Activated CD4-positive, alpha-beta T cell treated with anti-CD3 and anti-CD28 coated beads for 36 hours (primary cell): ENCODE measurements around the gene POTEE. TPM values are rescaled to one million over a fixed set of nuclear protein-coding genes. Genes with fewer than 3 reads are reported as not detected.
"Not testable (repeated sequence)": the region's sequence is repeated elsewhere in the genome, so short reads cannot be mapped to it uniquely, and the experiment has no call there.

Experiments used
- ATAC-seq: fragments of 200-7000 bp; cut with Tn5 transposase; one replicate; pipeline ENCODE4 v1.10.0; 2021; ENCODE audit warnings: mild to moderate bottlenecking, moderate library complexity
- CTCF ChIA-PET: fragments of 350-600 bp; sonication (Branson Sonifier 250); formaldehyde crosslinking; loops from one replicate; lab custom pipeline; 2021; ENCODE audit warnings: antibody characterized with exemption; lab: Charles Lee
- POLR2A ChIA-PET: fragments of 350-600 bp; sonication (Branson Sonifier 250); formaldehyde crosslinking; loops from one replicate; lab custom pipeline; 2021; ENCODE audit warnings: antibody characterized with exemption, inconsistent platforms; lab: Charles Lee
- DNase-seq: peaks from one replicate; pipeline ENCODE4 v3.0.0-alpha.2; 2020
- H3K27ac Mint-ChIP-seq: one replicate; pipeline ENCODE4 v1.8.0; 2021; ENCODE audit warnings: mixed read lengths
- H3K27me3 Mint-ChIP-seq: one replicate; pipeline ENCODE4 v1.8.0; 2021; ENCODE audit warnings: mixed read lengths
- H3K36me3 Mint-ChIP-seq: one replicate; pipeline ENCODE4 v1.8.0; 2021; ENCODE audit warnings: low read depth, mixed read lengths
- H3K4me1 Mint-ChIP-seq: one replicate; pipeline ENCODE4 v1.8.0; 2021; ENCODE audit warnings: mixed read lengths
- H3K4me3 Mint-ChIP-seq: one replicate; pipeline ENCODE4 v1.8.0; 2021; ENCODE audit warnings: mild to moderate bottlenecking, moderate library complexity, mixed read lengths
- H3K9me3 Mint-ChIP-seq: one replicate; pipeline ENCODE4 v1.8.0; 2021; ENCODE audit warnings: low read depth, mixed read lengths
- intact Hi-C, 2 experiments: fragments of 100-400 bp; cut with DNase I in 1 of 2; cut with micrococcal nuclease in 1 of 2; formaldehyde crosslinking; loops; one replicate each; pipeline versions ENCODE4 v1.14.2 to v1.15.1; 2022 to 2024; cut with DNase I, micrococcal nuclease
- total RNA-seq, 2 experiments: library from RNA; stranded (reverse); gene quantifications; one replicate each; pipeline ENCODE4 v1.2.3, GENCODE V29; 2021

POTEE gene
- total RNA-seq, 2 experiments from 2014 or later: 0.50 to 0.76 TPM

DNA sequence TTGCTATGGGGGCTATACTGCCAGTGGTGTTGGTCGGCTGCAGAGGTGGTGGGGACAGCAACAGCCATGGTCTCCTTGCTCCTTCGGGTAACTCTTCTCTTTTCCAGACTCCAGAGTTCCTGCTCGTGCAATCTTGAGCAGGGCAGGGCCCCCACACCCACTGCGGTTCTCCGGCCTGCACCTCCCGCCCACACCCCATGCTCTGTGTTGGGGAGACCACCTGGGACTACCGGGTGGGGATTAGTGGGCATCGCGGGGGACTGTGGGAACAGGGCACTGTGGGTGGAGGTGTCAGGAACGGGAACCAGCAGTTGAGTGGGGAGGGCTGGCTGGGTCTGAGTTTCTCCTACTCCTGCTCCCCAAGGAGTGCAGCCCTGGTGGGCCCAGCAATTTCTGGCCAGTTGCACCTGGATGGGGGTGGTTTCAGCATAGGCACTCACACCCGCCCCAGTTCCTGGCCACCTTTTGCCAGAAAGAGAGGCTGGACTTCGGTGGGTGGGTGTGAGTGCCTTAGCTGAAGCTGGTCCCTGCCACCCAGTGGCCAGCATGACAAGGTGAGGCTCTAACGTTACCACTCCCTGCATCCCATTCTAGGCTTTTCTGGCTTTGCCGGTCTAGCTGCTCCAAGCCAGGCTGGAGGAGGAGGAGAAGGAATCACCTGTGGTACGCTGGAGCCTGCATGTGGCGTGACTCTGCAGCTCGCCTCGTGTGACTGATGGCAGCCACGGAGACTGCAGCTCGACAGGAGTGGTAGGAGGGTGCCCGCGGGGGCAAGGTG is 1.3 kb downstream of the POTEE start:
- CTCF ChIA-PET, H3K36me3 Mint-ChIP-seq, H3K9me3 Mint-ChIP-seq, POLR2A ChIA-PET, ATAC-seq, H3K4me3 Mint-ChIP-seq, H3K4me1 Mint-ChIP-seq, DNase-seq, H3K27me3 Mint-ChIP-seq, intact Hi-C loops, H3K27ac Mint-ChIP-seq: not testable (repeated sequence)

DNA sequence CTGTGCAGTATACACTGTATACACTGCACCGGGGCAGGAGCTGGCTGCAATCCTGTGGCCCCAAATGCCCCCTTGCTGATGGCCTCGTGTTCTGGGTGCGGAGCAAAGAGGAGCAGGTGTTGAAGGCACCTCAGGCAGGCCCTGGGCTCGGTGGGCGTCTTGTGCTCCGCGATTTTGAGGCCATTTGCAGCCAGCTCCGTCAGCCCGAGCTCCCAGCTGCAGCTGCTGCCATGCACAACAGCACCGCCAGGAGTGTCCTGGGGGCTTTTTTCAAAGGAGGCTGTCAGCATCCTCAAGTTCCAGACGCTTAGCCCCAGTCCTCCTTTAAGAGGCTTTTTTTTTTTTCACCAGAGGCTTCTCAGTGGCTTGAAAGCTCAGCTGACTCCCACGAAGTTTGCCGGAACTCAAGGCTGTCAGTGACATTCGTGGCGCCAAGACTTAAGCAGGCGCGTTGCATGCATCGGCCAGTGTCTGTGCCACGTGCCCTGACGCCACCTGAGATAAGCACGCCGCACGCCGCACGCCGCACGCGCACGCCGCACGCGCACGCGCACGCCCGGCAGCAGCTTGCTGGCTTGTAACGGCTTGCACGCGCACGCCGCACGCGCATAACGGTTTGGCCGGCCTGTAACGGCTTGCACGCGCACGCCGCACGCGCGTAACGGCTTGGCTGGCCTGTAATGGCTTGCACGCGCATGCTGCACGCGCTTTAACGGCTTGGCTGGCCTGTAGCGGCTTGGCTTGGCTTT is 8.1 kb downstream of the POTEE start:
- ATAC-seq, POLR2A ChIA-PET, H3K36me3 Mint-ChIP-seq, CTCF ChIA-PET, DNase-seq, H3K4me3 Mint-ChIP-seq, H3K4me1 Mint-ChIP-seq, H3K27me3 Mint-ChIP-seq, H3K27ac Mint-ChIP-seq, H3K9me3 Mint-ChIP-seq, intact Hi-C loops: not testable (repeated sequence)

DNA sequence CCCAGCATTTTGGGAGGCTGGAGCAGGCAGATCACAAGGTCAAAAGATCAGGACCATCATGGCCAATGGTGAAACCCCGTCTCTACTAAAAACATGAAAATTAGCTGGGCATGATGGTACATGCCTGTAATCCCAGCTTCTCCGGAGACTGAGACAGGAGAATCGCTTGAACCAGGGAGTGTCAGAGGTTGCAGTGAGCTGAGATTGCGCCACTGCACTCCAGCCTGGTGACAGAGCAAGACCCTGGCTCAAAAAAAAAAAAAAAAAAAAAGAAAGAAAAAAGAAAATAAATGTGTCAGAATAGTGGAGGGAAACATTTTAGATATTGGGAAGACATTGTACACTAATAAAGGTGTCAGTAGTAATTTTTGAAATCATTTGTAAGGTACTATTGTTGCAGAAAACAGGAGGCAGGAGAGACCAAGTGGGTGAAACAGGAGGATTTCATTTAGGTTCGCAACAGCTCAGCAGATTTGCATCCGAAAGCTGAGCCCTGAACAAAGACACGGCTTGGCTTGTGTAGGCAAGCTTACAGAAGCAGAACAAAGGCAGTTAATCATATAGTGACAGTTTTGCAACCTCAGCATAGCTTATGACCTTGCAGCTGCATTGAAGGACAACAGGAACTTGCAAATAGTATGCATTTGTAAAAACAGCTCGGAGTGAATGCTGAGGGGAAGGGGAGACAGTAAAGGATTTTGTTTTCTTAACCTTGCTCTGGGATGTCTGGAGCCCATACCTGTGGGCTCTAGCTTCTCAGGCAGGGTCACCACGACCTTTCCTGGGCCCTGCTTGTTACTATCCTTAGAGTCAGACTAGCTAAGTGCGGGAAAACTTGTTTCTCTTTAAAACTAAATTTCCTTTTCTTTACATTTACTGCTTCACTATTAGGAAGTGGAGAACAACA is 26.5 kb downstream of the POTEE start:
- POLR2A ChIA-PET, H3K27me3 Mint-ChIP-seq, H3K36me3 Mint-ChIP-seq, H3K4me3 Mint-ChIP-seq, H3K27ac Mint-ChIP-seq, ATAC-seq, DNase-seq, CTCF ChIA-PET, H3K4me1 Mint-ChIP-seq, H3K9me3 Mint-ChIP-seq, intact Hi-C loops: not testable (repeated sequence)

Other genes starting within 250 kb of the POTEE start
- 10 to 100 TPM; 59.8 to 74.7 TPM for gene FAM168B, start 116.1 kb upstream of the POTEE start, total RNA-seq
- 10 to 100 TPM; 39.9 to 42.4 TPM for gene PLEKHB2, start 104.2 kb upstream of the POTEE start, total RNA-seq
- gene RAB6D, start 154.6 kb downstream of the POTEE start, total RNA-seq: not detected